Ishikawa (cell line): Measurements from ENCODE around the gene RASGRP1.

Experiments
- CEBPB ChIP-seq: IDR thresholded peaks from 2 replicates; pipeline ENCODE4 v1.6.1; 2012
- CREB1 ChIP-seq: IDR thresholded peaks from 2 replicates; pipeline ENCODE4 v1.6.1; 2012; ENCODE audit warnings: low read depth
- EGR1 ChIP-seq: IDR thresholded peaks from 2 replicates; pipeline ENCODE4 v1.6.1; 2012
- EP300 ChIP-seq: IDR thresholded peaks from 2 replicates; pipeline ENCODE4 v1.6.1; 2012; ENCODE audit warnings: borderline replicate concordance
- FOXM1 ChIP-seq: IDR thresholded peaks from 2 replicates; pipeline ENCODE4 v1.6.1; 2012; ENCODE audit warnings: low read depth, borderline replicate concordance
- NFIC ChIP-seq: IDR thresholded peaks from 2 replicates; pipeline ENCODE4 v1.6.1; 2012
- RAD21 ChIP-seq: IDR thresholded peaks from 2 replicates; pipeline ENCODE4 v1.6.1; 2012; ENCODE audit warnings: low read depth
- TAF1 ChIP-seq: IDR thresholded peaks from 2 replicates; pipeline ENCODE4 v1.6.1; 2012; ENCODE audit warnings: low read depth, mild to moderate bottlenecking
- TCF12 ChIP-seq: IDR thresholded peaks from 2 replicates; pipeline ENCODE4 v1.6.1; 2012; ENCODE audit warnings: low read depth
- TEAD4 ChIP-seq: IDR thresholded peaks from 2 replicates; pipeline ENCODE4 v1.6.1; 2012
- YY1 ChIP-seq: IDR thresholded peaks from 2 replicates; pipeline ENCODE4 v1.6.1; 2012; ENCODE audit warnings: low read depth
- ZBTB7A ChIP-seq: IDR thresholded peaks from 2 replicates; pipeline ENCODE4 v1.6.1; 2012; ENCODE audit warnings: low read depth
- TF ChIP-seq, protein P1 (sequence below): IDR thresholded peaks from 2 replicates; pipeline ENCODE4 v1.6.1; 2012; ENCODE audit warnings: low read depth, mild to moderate bottlenecking
- TF ChIP-seq, protein P2 (sequence below): IDR thresholded peaks from 2 replicates; pipeline ENCODE4 v1.6.1; 2012

DNA sequence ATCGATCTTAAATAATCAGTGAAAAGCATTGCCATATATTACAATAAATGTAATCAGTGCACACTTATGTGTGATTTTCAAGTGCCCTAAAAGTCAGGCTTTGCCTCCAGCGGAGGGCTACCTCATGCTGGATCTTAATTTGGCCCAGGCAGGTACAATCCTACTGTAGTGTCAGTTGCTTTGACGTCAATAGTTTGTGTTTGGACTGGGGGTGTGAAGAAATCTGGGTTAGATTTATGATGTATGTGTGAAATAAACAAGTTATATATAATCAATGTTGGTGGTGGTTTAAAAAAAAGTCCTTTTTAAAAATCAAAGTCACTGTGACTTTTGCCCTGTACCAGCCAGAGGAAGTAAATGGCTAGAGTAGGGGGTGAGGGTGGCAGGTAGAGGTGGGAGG, 14.0 kb upstream of the RASGRP1 start:
- TF ChIP-seq ZBTB7A (no peak), RAD21 (no peak), TAF1 (no peak), EP300 (no peak), NFIC (no peak), CEBPB (no peak), YY1 (no peak), TEAD4 (no peak), EGR1 (no peak), CREB1 (no peak), FOXM1 (no peak), TCF12 (no peak)
- TF ChIP-seq, protein P1, sequence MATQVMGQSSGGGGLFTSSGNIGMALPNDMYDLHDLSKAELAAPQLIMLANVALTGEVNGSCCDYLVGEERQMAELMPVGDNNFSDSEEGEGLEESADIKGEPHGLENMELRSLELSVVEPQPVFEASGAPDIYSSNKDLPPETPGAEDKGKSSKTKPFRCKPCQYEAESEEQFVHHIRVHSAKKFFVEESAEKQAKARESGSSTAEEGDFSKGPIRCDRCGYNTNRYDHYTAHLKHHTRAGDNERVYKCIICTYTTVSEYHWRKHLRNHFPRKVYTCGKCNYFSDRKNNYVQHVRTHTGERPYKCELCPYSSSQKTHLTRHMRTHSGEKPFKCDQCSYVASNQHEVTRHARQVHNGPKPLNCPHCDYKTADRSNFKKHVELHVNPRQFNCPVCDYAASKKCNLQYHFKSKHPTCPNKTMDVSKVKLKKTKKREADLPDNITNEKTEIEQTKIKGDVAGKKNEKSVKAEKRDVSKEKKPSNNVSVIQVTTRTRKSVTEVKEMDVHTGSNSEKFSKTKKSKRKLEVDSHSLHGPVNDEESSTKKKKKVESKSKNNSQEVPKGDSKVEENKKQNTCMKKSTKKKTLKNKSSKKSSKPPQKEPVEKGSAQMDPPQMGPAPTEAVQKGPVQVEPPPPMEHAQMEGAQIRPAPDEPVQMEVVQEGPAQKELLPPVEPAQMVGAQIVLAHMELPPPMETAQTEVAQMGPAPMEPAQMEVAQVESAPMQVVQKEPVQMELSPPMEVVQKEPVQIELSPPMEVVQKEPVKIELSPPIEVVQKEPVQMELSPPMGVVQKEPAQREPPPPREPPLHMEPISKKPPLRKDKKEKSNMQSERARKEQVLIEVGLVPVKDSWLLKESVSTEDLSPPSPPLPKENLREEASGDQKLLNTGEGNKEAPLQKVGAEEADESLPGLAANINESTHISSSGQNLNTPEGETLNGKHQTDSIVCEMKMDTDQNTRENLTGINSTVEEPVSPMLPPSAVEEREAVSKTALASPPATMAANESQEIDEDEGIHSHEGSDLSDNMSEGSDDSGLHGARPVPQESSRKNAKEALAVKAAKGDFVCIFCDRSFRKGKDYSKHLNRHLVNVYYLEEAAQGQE, result no peak
- TF ChIP-seq, protein P2, sequence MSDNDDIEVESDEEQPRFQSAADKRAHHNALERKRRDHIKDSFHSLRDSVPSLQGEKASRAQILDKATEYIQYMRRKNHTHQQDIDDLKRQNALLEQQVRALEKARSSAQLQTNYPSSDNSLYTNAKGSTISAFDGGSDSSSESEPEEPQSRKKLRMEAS, result no peak
